HL-60/S4 treated with retinoic acid at 250 ng/mL for 4 days and 3 days (cell line): Measurements from ENCODE around the gene TEX51.

Experiments
- in situ Hi-C: fragments of 300-500 bp; cut with MboI; formaldehyde crosslinking; loops from 2 replicates; pipeline ENCODE4 v1.7.0; 2022; ENCODE audit warnings: low sequenced_read_pairs

TEX51 gene

GRCh38 chr2:126949775-126950174 is 51.1 kb downstream of the TEX51 start:
- in situ Hi-C loops, result no loop called here

DNA sequence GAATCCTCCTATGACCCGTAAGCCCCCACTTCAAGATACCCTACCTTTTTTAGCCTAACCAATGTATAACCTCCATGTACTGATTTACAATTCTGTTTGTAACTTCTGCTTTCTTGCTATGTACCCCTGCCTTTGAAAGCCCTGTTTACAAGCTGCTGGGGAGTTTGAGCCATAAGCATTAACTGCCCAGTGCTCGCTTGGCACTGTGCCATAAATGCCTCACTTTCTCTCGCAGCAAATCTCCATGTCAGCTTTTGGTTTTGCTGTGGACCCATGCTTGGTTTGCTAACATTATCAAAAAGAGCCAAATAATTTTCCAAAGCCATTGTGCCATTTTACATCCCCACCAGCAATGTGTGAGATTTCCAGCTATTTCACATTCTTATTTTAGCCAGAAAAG is 51.8 kb downstream of the TEX51 start:
- in situ Hi-C loops, result no loop called here
